HG03571 (cell line): ENCODE data around the gene RHCE.
"Not testable (repeated sequence)": the region's sequence is repeated elsewhere in the genome, so short reads cannot be mapped to it uniquely, and the experiment has no call there.

Source experiments
- ATAC-seq: cut with Tn5 transposase; IDR thresholded peaks from one replicate; pipeline ENCODE4 v1.9.1; 2021; ENCODE audit not compliant: unreplicated experiment

The RHCE gene

DNA sequence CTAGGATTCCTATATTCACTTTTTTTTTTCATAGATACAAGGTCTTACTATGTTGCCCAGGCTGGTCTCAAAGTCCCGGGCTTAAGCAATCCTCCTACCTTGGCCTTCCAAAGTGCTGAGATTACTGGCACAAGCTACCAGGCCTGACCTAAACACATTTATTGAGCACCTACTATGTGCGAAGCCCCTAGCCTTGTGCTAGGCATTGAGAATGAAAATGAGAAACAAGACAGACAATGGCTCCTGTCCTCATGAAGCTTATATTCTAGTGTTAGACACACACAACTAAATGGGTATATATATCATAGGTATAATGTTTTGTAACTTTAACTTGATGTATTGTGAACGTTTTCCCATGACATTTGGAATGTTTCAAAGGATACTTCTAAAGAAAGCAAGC, 71.0 kb downstream of the RHCE start:
- ATAC-seq: no peak

DNA sequence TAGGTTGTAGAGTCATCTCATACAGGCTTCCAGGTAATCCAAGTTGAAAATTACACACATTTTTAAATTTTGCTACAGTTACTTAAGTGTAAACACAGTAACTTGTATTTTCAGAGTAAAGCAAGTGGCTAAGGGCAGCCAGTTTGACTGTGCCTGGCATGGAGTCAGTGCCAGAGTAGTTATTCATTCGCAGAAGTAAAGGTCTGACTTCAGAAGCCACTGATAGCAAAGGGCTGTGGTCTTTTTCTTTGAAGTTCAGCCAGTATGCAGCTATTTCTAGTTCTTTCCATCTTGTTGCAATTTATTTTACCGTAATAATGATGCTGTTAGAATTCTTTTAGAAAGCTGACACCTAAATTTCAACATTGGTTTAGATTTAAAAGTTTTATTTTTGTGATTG, 73.1 kb downstream of the RHCE start:
- ATAC-seq: no peak

DNA sequence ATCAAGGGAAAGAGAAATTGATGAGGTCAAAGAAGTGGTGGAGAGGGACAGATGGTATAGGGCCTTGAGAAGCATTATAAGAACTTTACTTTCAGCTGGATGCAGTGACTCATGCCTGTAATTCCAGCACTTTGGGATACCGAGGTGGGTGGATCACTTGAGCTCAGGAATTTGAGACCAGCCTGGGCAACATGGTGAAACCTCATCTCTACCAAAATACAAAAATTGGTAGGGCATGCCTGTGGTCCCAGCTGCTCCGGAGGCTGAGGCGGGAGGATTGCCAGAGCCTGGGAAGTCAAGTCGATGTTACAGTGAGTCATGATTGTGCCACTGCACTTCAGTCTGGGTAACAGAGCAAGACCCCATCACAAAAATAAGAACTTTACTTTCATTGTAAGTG, 76.8 kb downstream of the RHCE start:
- ATAC-seq: no peak

DNA sequence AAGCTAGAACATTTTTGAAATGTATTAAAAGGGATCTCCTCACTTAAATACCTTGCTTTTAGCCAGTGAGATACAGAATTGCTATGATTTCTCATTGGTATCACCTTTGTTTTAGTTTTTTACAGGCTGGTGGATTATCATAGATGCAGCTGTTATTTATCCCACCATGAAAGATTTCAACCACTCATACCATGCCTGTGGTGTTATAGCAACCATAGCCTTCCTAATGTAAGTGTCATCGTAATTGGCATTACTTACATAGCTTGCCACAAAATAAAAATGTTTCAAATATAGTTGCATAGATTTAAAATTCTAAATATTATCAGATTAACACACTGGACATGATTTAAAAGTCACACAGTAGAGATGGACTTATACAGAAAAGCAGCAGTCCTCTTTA, 77.8 kb downstream of the RHCE start:
- ATAC-seq: no peak

DNA sequence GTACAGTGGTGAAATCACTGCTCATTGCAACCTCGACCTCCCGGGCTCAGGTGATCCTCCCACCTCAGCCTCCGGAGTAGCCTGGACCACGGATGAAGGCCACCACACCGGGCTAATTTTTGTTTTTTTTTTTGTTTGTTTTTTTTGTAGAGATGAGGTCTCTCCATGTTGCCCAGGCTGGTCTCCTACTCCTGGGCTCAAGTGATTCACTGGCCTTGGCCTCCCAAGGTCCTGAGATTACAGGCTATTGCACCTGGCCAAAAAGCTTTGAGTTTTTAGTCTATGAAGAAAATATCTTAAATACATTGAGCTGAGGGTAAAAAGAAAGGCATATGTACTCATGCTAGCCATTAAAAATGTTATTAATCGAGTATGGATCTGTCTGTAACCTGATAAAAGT, 78.9 kb downstream of the RHCE start:
- no peak for ATAC-seq

DNA sequence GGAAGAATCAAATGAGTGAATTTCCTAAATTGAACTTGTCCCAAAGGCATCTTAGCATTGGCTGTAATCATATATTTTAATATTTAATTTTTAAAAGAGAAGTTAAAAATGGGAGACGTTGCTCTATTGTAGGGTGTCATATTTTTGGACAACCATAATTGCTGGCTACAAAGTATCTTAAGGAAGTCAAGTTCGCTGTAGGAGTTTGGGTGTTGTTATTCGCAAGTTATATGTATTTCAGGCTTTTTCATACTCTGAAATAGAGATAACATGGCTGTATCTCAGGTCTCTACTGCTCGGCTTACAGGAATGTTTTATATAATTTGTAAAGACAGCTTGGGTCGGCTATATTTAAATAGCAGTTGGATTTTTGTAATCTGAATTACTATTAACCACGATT, 81.6 kb downstream of the RHCE start:
- ATAC-seq: no peak

DNA sequence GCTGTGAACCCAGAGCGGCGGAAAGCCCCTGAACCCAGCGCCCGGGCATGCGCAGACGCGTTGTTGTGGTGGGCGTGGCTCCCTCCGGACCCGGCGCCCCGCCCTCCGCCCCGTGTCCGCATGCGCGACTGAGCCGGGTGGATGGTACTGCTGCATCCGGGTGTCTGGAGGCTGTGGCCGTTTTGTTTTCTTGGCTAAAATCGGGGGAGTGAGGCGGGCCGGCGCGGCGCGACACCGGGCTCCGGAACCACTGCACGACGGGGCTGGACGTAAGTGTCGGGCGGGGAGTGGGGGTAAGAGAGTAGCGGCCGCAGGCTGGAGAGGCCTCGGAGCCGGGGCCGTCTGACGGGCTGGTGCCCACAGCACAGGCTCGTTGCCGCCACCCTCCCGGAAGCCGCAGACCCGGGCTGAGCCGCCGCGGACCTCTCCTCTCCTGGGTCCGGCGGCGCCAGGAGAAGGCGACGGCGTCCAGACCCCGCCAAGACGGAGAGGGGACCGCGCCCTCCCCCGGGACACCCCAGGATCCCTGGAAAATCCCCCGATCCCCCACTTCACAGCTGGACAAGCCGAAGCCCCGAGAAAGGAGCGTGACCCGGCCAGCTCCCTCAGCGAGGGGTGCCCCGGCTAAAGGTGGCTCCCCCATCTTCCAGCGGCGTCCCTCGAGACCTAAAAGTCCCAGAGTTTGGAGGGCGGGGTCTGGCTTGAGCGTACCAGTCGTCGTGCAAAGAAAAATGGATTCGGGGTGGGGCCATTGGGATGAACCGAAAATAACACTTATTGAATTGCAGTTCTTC, 82.2 kb downstream of the RHCE start, which contains the start of gene TMEM50A:
TMEM50A (plus strand) TSS at position 147 of the 794 bp plus-strand sequence. CDS start 2,153 bp downstream, outside the sequence.
- ATAC-seq: peak; percentile 59

DNA sequence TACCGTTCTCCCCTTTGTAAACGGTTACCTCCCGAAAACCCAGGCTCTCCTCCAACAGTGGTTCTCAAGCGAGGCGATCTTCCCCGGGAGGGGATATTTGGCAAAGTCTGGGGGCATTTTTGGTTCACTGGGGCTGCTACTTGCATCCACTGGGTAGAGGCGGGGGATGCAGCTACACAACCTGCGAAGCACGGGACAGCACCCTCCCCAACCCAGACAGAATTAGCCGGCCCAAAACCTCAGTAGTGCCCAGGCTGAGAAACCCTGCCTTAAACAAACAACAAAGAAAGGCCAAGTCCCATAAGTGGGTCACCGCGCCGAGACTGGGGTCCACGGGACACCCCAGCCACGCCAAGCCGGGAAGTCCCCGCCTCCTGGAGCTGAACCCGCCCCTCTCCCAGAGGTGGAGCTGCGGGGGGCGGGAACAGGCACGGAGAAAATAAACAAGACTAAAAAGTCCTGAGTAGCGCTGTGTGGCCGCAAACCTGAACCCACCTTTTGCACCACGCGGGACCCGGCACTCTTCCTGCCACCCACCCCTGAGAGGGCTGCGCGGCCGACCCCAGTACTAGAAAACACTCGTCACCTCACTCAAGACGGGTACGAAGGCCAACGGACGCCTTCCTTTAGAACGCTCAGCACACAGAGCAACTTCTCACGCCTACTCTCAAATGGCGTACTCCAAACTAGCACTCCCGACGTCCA, 83.0 kb downstream of the RHCE start:
- peak; percentile 38 for ATAC-seq

DNA sequence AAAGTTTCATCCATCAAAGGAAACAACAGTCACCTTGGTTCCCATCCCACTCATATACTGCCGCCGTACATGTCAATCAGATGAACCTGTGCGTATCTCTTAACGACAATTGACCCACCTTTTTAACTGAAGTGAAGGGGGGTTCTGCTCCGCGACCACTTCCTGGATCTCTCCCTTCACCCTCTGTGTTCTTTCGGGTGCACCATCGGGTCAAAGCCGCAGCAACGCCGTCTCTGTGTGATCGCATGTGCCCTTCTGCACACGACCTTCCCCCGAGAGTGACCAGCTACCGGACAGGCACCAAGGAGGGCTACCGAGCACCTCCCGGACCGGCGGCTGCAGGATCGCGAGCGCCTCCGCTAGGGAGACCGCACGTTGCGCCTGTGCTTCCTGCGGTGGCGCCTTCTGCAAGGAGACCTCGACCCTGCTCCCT, 83.7 kb downstream of the RHCE start:
- ATAC-seq: not testable (repeated sequence)

DNA sequence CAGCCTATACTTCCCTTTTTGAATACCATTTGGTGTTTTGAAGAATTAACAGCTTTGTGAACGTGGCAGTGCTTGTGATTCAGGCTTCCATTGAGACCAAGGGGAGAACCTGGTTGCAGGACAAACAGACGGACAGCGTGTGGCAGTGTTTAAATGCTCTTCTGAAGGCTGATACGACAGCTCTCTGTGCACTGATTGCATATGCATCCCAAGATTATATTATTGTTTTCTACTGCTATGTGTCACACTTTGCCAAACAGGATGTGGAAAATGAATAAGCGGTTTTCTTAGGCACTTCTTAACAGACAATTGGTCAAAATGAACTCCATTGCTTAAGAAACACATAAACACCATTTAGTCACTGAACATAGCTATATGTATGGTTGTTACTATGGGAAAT, 90.7 kb downstream of the RHCE start:
- not testable (repeated sequence) for ATAC-seq

DNA sequence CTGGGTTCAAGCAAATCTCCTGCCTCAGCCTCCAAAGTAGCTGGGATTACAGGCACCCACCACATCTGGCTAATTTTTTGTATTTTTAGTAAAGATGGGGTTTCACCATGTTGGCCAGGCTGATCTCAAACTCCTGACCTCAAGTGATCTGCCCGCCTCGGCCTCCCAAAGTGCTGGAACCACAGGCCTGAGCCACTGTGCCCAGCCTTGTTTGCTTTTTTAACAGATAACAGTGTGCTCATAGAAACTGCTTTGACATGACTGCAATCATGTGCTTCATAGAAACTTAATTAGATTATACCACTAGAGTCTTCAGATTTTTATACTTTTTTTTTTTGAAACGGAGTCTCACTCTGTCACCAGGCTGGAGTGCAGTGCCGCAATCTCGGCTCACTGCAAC, 91.3 kb downstream of the RHCE start:
- not testable (repeated sequence) for ATAC-seq

DNA sequence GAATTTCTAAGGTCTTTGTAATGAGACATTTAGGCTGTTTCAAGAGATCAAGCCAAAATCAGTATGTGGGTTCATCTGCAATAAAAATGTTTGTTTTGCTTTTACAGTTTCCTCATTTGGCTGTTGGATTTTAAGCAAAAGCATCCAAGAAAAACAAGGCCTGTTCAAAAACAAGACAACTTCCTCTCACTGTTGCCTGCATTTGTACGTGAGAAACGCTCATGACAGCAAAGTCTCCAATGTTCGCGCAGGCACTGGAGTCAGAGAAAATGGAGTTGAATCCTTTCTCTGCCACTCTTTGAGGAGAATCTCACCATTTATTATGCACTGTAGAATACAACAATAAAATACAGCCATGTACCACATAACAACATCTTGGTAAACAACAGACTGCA, 91.8 kb downstream of the RHCE start:
- ATAC-seq: not testable (repeated sequence)

DNA sequence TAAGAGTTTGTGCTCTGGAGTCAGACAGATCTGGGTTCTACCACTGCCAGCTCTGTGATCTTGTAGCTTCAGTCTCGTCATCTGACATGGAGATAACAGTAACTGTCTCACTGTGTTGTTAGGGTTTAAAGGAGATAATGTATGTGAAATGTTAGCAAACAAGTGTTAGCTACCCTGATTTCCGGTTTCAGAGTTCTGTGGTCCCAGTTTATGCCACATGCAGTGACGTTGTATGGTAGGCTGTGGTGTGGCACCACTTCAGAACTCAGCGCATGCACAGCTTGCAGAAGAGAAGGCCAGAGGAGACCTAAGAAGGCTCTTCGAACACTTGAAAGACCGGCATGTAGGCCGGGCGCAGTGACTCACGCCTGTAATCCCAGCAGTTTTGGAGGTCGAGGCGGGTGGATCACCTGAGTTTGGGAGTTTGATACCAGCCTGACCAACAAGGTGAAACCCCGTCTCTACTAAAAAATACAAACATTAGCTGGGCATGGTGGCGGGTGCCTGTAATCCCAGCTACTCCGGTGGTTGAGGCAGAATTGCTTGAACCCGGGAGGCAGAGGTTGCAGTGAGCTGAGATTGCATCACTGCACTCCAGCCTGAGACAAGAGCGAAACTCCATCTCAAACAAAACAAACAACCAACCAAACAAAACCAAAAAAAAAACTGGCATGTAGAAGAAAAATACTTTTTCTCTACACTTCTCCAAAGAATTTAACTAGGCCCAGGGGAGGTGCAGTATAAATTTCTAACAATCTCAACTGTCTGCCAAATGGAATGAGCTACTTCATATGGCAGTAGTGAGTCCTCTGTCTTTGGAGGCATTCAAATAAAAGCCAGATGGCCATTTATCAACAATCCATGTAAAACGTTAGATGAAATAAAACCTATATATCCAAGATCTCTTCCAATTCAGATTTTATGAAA, 92.5 kb downstream of the RHCE start:
- not testable (repeated sequence) for ATAC-seq

DNA sequence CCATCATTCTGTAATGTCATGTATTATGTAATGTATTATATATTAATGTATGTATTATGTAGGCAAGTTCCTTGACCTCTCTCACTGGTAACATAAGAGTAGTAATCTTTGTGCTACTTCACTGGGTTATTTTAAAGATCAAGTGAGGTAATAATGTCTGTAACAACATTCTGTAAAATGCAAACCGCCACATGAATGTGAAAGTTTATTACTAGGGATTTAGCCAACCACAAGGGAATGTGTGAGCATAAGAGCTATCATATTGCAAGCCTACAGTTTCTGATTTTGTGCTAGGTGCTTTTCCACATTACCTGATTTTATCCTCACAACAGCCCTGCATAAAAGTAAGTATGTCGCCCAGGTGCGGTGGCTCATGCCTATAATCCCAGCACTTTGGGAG, 96.2 kb downstream of the RHCE start:
- not testable (repeated sequence) for ATAC-seq

DNA sequence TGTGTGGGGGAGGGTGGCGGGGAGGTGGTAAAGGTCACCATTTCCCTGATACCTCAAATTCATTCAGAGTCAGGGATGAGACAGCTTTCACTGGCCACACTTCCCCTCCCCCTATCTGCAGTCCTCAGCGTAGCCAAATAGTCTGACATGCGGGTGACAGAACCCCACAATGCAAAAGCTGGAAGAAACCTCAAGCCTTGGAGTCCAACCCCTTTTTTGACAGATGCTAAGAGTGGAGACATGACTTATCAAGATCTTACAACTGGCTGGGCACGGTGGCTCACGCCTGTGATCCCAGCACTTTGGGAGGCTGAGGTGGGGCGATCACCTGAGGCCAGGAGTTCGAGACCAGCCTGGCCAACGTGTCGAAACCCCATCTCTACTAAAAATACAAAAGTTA, 98.5 kb downstream of the RHCE start:
- not testable (repeated sequence) for ATAC-seq

DNA sequence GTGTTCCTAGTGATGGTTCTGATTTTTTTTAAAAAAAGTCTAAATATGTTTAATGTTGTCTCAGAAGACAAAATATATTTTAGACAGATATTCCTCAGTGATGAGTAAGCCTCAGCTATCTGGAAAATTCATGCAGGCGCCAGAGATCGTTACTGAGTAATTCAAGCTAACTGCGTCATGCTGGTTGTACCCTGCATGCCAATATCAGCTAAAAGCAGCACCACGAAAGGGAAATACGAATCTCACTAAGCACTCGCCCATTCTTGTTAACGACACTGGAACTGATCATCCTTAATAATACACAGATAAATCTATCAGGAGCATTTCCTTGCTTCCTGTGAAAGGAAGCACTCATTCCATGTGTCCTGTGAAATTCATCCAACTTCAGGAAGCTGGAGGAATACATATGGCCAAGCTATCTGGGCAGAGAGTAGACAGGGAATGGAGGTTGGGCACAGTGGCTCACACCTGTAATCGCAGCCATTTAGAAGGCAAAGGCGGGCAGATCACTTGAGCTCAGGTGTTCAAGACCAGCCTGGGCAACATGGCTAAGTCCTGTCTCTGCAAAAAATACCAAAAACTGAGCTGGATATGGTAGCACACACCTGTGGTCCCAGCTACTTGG, 100.2 kb downstream of the RHCE start:
- ATAC-seq: not testable (repeated sequence)

DNA sequence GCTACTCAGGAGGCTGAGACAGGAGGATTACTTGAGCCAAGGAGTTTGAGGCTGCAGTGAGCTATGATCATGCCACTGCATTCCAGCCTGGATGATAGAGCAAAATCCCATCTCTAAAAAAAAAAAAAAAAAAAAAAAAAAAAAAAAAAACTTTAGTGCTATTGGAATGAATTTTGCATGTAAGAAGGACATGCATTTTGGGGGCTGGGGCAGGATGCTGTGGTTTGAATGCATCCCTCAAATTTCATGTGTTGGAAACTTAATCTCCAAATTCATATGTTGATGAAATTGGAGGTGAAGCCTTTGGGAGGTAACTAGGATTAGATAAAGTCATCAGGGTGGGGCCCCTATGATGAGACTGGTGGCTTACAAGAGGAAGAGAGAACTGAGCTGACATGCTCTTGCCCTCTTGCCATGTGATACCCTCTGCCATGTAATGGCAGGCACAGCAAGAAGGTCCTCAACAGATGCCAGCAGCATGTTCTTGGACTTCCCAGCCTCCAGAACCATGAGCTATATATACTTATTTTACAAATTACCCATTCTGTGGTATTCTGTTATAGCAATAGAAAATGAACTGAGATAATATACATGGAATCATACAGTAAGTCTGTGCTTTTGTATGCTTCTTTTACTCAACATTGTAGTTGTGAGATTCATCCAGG, 107.7 kb downstream of the RHCE start:
- not testable (repeated sequence) for ATAC-seq
